HG02943 (cell line): Measurements from ENCODE around the gene TMEM140.
A peak's percentile ranks its signal among the peaks of the same experiment; 100 is the strongest.

ENCODE experiments used
- ATAC-seq: cut with Tn5 transposase; IDR thresholded peaks from one replicate; pipeline ENCODE4 v1.9.1; 2021; ENCODE audit warnings: mild to moderate bottlenecking, low read depth, moderate library complexity; ENCODE audit not compliant: unreplicated experiment

The TMEM140 gene

GRCh38 chr7:135192914-135193536 is 45.2 kb downstream of the TMEM140 start:
- ATAC-seq = no peak

DNA sequence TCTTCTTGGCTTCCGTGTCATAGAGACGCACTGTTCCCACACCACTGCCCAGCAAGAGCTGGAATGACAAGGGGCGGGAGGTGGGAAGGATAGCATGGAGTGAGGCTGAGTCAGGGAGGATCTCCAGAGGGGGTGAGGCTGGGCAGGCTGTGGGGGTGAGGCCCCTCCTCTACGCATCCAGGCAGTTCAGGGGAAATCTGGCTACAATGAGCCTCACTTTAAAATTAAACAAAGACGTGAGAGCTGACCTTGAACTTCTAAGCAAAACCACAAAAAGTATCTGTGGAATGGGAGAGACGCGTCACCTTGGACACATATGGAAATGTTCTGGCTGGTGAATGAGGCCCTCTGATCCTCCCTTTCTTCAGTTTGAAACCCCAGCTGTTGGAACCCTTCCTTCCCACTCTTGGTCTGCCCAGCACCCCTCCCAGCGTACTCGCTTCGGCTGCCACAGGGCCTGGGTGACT is 45.8 kb downstream of the TMEM140 start:
- no peak for ATAC-seq

- ATAC-seq = no peak
These were observed 46.7 kb downstream of the TMEM140 start for GRCh38 chr7:135194494-135195095.

- no peak for ATAC-seq
These were observed 47.3 kb downstream of the TMEM140 start for GRCh38 chr7:135195156-135195555.

- ATAC-seq = no peak
These were observed 48.2 kb downstream of the TMEM140 start for GRCh38 chr7:135195968-135196629.

GRCh38 chr7:135197343-135197742 is 49.5 kb downstream of the TMEM140 start:
- ATAC-seq = no peak

DNA sequence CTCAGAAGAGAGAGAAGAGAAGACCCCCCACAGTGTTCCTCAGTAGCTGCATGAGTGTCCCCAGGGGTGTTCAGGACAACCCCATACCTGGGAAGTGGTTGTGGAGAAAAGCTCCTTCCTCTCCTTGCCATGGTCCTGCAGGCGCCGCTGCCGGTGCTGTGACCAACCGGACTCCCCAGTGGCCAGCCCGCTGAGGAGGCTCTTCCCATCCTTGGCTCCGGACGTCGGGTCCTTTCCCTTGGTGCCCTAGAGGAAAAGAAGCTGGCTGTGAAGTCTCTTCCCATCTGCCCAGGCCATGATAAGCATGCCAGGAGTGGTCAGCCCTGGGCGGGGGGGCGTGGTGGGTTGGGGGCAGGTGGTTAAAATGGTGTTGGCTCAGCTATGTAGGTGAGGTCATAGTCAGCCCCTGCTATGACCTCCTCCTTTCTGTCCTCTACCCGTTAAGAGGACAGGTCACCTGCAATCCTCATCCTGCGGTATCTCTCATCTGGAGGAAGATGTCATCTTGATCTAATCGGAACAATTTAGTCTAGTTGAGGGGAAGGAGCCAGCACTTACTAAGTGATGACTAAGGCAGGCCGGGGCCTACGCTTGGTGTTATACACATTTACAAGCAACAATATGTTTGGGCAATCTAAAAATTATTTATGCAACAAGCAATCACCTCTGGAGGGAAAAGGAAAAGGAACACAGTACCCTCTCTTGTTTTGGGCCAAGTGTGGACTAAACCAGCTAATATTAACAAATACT is 50.2 kb downstream of the TMEM140 start:
- no peak for ATAC-seq

GRCh38 chr7:135199439-135199838 is 51.6 kb downstream of the TMEM140 start:
- no peak for ATAC-seq

DNA sequence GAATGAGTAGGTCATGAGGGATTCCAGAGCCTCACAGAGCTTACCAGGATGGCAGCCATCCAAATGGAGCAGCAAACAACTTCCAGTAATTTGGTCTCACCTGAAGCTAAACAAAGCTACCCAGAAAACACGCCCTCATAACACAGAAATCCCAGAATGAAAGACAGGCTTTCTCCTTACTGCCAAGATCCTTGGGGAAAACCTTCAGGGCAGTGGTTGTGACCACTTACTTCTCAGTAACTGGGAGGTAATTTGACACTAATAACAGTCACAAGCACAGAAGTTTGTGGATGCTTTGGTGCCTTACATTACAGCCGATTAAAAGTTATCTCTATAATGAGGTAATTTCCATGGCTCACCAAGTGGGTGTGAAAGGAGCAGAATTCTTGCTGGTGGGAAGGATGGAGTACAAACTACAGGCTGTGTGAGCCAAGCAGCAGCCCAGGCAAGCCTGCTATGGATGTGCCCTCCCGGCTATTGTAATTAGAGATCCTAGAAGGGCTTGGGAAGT is 53.0 kb downstream of the TMEM140 start:
- no peak for ATAC-seq

DNA sequence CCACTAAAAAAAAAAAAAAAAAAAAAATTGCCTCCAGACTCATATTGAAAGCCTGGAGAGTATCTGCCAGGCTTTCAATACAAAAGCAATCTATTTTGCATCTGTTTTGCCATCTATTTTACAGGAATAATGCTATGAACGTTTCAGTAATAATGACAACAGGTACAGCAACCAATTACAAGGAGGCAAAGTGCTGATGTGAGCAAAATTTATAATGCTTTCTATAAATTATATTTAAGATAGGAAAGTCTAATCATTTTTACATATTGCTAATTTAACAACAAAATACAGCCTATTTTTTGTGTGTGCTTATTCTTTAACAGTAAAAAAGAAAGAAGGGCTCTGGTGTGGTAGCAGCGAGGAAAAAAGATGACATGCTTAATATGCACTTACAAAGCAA is 53.5 kb downstream of the TMEM140 start:
- no peak for ATAC-seq

GRCh38 chr7:135204341-135204749 is 56.5 kb downstream of the TMEM140 start:
- no peak for ATAC-seq

DNA sequence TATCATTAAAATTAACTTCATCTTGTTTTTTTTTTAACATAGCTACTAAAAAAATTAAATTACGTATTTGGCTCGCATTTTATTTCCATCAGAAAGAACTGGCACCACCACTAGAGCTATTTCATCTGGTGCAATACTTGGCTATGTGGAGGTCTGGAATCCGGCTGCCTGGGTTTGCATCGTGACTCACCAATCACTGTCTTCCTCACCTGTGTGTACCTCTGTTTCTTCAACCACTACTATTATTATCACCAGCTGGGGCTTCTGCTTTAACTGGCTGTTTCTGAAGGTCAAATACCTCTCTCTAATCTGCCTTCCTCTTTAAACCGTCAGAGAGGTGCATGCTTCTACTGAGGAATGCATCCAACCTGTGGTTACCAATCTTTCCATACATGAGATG is 57.0 kb downstream of the TMEM140 start:
- ATAC-seq = no peak

- no peak for ATAC-seq
These were observed 58.0 kb downstream of the TMEM140 start for GRCh38 chr7:135205850-135206249.

DNA sequence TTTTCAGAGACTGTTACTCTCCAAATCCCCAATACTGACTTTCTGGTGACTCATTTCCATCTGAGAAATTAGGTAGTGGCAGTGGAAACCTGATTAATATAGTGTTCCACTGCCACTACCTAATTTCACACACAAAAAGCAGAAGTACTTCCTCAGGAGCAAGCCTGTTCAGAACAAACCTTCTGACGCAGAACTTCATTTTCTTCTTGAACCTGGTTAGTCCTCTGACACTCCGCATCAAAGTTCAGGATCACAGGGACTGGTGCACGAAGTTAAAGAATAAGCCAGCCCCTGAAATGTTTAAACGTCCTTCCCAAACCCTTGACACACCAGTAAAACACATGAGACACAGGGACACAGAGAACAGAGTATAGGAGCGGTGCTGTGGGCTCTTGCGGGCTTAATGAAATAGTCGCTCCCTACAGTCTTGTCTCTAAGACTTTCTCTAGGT is 59.1 kb downstream of the TMEM140 start:
- no peak for ATAC-seq

GRCh38 chr7:135207406-135208101 is 59.7 kb downstream of the TMEM140 start:
- ATAC-seq = no peak

- ATAC-seq = no peak
These were observed 60.4 kb downstream of the TMEM140 start for GRCh38 chr7:135208102-135208793.

DNA sequence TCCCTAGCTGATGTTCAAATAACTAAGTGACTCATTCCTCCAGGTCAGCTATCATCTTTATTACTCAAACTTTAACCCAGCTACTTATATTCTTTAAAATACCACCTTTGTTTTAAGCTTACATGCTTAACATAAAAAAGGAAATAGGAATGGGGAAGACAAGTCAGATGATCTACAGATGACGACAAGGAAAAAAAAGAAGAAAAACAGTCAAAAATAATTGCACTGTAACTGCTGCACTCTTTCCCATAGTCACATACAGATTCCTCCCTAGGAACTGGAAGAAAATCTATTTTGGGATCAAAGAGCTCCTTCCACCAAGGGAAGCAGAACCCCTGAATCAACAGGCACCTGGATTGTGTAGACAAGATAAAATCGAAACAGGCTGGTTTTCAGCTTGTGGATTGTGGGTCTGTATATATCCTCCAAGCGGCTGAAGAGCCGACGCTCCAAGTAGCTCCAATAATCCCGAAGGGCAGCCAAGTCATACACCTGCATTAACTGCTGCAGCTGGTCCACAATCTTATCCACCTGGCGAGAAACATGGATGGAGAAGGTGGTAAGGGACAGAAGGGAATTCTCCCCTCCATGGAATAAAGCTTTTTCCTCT is 61.5 kb downstream of the TMEM140 start:
- no peak for ATAC-seq

GRCh38 chr7:135210888-135211178 is 63.0 kb downstream of the TMEM140 start:
- peak; percentile 0 for ATAC-seq

GRCh38 chr7:135211179-135211945 is 63.5 kb downstream of the TMEM140 start, which contains the start of gene WDR91:
TSS of gene WDR91 (minus strand) at chr7:135211526. CDS start at chr7:135211502, 24 bp downstream.
- peak; percentile 74 for ATAC-seq
